CD4-positive, alpha-beta T cell treated with Interleukin-17A for 1 hour (primary cell): ENCODE data around the gene LSS.

Experiments used
- DNase-seq: peaks from one replicate; pipeline ENCODE4 v3.0.0-alpha.2; 2020

The LSS gene

DNA sequence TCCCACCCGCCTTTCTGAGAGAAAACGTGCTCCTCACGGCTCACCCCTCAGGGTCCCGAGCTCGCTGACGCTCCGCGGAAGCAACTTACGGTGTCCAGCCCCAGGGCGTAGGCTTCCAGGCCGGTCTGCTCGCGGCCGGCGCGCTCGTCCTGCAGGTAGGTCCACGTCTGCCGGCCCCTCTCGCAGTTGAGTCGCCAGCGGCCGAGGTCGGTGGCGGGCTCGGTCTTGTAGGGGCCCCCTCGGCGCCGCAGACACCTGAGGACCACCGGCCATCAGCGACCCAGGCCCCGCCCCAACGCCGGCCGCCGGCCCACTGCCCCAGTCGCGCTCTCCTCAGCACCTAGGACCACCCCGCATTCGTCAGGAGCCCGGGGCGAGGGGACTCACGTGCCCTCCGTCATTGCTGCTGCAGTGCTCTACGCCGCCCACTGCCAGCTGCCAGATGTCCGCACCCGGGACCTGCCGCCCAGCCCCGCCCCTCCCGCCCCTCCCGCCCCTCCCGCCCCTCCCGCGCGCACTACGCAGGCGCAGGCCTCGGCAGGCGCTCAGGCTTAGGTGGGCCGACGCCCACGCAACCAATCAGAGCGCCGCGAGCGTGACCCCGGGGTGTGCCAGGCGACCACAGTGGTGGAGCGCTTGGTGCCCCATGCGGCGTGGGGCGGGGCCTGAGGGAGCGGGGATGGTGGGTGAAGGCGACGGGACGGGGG lies at the start of gene LSS:
Gene LSS, minus strand, starts transcription at position 430 of the 707 bp plus-strand sequence. Its CDS starts 29 bp downstream, at position 401.
- DNase-seq = peak; percentile 98

DNA sequence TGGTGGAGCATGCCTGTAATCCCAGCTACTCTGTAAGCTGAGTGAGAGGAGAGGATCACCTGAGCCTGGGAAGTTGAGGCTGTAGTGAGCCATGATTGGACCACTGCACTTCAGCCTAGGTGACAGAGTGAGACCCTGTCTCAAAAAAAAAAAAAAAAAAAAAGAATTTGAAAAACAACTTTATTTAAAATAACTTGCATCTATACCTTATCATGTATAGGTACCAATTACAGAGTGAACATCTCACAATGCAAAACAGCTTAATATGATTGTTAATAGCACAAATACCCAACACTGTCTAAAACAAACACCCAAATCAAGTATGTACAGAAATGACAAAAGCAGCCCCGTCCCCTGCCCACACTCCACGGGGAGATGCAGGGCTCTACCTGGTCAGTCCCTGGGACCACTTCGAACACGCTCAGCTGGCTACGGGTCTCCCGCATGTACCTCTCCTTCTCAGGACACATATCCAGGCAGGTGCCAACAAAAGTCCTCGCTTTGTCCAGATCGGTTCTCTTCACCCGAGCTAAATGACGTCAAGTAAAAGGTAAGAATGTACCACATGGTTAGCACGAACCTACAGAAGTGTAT lies 46.3 kb upstream of the LSS start:
- no peak for DNase-seq

DNA sequence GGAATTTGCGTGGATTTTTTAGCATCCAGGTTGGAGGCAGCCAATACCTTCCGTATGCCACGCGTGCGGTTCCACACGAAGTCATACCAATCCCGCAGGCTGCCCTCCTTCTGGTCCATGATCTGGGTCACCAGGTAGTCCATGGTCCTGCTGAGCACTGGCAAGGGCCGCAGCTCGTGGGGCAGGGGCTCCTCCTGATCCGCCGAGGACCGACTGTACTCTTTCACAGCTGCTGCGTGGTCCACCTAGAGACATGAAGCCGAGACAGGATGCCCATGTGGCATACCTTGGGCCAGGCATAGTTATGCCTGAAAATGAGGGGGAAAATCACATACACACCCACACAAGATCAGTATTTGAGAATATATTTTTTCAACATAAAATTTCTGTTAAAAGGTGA lies 44.8 kb upstream of the LSS start:
- no peak for DNase-seq

DNA sequence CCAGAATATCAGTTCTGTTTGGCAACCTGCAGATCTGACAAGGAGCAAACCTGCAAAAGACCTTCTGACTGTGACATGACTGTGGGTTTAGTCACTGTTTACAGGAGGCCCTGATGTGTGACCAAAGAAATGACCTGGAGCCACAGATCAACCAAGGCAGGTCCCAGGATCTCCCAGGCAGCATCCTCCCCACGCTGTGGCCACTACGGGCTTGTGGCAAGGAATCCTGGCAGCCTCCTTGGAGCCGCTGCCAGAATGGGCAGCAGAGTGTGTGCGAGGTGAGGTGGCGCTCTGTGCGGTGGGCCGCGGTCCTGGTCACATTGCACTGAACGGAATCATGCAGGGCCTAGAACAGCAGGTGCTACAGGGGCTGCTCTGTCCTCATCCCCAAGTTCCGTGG lies 40.9 kb upstream of the LSS start:
- no peak for DNase-seq

DNA sequence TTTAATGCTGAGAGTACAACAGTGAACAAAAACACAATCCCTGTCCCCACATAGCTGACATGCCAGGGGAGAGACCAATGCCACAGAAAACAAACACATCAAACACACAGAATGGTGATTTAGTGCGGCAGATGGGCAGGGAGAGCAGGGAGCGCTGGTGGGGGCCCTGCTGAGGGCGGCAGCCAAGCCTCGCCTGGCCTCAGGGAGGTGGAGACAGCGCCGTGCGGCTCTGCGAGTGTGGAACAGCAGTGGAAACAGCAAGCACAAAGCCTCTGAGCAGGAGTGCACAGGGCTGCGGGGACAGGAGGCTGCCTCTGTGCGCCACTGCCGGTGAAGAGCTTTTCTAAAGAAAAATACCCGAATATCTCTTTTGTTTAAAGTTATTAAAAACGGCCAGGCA lies 39.8 kb upstream of the LSS start:
- no peak for DNase-seq

DNA sequence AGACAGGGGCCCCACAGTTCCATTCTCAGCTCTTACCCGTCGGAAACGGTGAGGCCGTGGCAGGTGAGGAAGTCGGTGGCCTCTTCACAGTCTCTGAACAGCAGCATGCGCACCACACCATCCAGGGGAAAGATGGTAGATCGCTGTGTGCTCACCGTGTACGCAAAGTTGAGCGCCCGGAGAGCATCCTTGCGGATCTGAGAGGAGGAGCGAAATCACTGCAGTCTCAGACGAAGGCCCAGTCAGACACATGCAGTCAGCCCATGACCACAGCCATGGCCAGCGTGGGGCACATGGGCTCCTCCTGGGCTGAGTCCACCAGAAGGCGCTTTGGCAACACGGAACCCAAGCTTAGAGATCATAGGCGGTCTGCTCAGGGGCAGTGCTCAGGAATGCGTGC lies 38.4 kb upstream of the LSS start:
- DNase-seq = no peak

DNA sequence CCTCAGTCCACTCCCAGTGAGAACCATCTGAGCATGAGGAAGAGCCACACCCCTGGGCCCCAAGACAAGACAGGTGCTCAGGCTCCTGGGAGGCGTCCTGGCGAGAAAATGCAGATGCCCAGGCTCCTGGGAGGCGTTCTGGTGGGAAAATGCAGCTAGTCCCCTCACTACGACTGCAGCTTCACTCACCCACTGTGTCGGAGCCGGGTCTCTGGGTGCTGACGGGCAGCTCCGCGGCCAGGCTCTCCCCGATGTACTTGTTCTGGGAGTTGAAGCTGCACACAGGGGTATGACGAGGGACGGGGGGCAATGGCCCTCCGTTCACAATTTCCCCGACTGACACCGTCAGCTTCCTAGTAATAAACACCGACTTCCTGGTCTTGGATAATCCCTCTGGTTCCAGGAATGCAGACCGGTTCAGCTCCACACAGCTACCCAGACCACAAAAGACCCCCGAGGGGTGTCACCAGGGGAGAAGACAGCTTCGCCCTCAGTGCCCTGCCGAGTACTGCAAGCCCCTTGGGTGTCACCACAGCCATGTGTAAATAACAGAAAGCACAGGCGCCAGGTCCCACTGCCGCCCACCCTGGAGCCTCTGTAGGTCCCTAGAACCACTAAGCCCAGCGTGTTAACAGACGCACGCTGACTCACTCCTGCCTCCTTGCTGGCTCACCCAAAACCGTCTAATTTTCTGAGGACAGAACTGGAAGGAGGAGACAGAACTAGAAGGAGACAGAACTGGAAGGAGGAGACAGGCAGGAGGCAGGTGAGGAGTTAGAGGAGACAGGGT lies 37.4 kb upstream of the LSS start:
- no peak for DNase-seq

DNA sequence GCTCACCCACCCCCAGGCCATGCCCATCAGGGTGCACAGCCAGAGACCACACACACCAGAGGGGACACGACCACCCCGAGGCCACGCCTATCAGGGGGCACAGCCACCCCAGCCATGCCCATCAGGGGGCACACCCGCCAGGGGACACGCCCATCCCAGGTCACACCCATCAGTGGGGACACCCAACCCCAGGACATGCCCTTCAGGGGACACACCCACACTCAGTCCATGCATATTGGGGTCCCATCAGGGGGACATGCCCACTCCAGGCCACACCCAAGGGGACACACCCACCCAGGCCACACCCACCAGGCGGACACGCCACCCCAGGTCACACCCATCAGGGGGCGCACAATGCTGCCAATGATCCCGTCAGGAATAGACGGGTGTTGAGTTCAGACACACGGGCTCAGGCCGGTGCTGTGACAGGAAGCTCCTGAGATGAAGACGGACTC lies 36.1 kb upstream of the LSS start:
- DNase-seq = no peak

DNA sequence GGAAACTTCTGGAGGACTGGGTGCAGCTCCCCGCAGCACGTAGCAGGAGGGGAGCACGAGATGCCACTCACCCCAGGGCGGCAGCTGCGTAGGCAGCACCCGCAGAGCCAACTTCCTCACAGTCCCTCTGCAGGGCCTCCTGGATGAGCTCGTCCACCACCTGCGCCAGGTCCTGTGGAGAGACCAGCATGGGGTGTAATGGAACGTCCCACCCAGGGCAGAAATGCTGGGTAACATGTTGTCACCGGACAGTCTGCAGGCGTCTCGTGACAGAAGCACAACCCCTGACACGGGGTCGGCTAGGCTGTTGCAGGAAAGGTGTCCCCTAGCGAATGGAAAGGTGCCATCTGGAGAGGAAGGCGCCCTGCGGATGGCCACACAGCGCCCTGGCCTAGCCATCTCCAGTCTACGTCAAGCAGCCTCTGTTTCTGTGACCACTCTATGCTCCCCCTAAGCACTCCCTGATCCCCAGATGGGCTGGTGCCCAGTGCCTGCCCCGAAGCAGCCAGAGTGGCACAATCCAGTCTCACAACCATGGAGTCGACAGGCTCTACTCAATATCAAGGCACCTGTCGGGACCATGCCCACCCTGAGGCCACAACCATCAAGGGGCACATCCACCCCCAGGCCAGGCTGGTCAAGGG lies 35.6 kb upstream of the LSS start:
- DNase-seq = no peak

DNA sequence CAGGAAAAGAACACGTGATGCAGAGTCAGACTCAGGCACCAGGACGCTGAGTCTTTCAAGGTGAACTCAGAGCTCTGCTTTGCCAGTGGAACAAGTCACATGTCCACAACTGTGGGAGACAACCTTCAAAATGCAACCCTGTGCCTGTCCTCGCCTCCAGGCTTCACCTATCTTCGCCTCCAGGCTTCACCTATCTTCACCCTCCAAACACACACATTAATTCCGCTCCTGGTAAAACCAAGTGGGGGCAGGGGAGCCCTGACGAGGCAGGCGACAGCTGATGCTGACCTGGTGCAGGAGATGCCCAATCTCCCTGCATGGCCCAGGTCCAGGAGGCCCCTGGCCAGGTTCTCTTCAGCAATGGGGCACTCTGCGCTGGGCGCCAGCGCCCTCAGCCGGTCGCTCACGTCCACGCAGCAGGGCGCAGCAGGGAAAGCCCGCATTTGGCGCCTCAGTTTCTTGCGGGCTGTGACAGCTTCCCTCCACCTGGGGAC lies 28.0 kb upstream of the LSS start:
- no peak for DNase-seq

DNA sequence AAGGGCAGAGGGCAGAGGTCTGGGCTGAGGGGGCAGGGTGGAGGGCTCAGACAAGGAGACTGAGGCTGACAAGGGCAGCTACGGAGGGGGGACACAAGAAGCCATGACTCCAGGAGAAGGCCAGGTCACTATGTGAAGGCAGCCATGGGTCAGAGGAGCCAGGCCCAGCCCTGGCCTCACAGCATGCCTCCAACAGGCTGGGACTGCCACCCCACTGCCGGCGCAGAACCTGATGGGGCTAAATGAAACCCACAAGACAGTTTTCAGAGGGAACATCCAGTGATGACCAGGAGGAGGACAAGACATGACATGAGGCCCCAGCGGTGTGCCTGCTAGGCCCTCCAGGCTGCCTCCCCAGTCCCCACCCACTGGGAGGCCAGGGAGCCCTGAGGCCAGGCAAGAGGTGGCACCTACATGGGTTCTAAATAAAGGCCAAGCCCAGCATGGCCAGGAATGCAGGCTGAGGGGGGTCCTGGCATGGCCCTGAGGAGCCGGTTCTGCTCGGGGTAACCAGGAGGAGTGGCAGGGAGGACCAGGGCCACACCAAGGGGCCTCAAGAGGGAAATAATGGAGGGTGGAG lies 27.3 kb upstream of the LSS start:
- no peak for DNase-seq

DNA sequence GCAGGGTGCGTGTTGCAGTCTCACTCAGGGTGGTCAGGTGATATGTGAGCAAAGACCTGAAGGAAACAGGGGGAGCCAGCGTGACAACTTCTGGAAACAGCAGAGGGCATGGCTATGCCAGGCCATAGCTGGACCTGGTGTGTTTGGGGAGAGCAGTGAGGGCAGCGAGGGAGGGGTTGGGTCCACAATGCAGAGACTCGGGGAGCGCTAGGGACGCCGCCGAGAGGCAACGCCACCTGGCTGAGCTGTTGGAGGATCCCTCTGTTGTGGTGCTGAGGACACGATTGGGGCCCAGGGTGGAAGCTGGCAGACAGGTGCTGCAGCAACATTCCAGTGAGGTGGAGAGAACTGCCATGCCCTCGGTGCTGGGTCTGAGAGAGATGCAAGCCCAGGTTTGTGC lies 26.6 kb upstream of the LSS start:
- DNase-seq = no peak

DNA sequence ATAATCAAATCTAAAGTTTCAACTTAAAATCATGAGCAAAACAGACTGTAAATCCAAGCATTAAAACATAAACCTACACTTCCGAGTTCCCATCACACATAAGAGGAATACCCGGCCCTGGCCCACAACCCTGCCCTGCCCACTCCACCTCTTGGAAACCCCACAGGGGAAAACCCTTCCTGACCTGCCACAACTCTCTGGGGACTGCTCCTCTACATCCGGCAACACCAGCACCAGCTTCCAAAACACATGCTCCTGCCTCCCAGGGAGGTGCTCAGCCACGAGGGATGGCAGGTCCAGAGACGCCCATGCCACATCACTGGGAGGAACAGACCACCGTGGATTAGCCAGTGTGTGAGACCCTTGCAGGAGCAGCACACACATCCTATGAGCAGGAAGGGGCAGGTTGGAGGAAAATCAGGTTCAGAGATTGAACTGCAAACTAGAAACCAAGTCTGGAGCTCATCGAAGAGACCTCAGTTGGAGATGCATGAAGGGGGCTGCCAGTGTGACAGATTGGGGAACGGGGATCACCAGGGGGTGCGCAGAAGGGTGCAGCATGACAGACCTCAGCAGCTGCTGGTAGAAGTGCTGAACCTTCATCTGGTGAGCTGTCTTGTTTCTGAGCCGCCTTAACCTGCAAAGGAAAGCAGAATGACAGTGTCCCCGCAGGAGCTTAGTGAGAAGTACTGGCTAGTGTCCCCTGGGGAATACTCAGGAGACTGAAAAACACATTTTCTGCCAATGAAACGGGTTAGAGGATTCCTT lies 25.8 kb upstream of the LSS start:
- no peak for DNase-seq

DNA sequence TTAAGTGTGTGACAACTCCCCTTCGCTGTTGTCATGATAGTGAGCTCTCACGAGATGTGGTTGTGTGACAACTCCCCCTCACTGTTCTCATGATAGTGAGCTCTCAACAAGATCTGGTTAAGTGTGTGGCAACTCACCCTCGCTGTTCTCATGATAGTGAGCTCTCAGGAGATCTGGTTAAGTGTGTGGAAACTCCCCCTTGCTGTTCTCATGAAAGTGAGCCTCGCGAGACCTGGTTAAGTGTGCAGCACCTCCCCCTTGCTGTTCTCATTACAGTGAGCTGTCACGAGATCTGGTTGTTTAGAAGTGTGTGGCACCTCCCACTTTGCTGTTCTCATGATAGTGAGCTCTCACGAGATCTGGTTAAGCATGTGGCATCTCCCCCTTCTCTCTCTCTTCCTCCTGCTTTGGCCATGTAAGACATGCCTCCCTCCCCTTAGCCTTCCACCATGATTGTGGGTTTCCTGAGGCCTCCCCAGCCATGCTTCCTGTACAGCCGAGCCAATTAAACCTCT lies 25.1 kb upstream of the LSS start:
- peak; percentile 72 for DNase-seq

DNA sequence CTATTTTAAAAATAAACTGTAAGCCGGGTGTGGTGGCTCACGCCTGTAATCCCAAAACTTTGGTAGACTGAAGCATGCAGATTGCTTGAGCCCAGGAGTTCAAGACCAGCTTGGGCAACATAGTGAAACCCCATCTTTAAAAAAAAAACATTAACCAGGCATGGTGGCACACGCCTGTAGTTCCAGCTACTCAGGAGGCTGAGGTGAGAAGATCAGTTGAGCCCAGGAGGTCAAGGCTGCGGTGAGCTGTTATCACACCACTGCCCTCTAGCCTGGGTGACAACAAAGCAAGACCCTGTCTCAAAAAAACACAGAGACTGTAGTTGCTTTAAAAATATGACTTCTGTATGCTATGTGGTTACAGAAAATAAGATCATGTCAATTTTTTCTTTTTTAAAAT lies 24.3 kb upstream of the LSS start:
- no peak for DNase-seq

DNA sequence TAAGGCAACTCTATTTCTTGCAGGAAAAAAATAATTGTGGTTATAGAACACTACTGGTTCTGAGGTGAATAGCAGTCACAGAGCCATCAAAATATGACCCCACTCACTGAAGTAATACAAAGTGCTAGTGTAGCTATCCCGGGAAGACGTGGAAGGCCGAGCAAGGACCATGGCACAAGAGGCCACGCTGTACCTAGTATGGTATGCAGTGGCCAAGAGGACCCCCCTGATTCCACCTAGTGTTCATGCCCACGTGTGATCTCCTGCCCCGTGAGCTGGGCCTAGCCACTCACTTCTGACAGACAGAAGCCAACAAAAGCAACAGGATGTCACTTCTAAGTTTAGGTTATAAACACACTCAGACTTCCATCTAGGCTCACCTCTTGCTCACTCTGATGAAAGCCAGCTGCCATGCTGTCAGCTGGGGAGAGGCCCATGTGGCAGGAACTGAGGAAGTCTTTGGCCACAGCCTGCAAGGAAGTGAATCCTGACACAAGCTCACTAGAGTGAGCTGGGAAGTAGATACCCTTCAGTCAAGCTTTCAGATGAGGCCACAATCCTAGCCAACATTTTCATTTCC lies 21.7 kb upstream of the LSS start:
- no peak for DNase-seq

DNA sequence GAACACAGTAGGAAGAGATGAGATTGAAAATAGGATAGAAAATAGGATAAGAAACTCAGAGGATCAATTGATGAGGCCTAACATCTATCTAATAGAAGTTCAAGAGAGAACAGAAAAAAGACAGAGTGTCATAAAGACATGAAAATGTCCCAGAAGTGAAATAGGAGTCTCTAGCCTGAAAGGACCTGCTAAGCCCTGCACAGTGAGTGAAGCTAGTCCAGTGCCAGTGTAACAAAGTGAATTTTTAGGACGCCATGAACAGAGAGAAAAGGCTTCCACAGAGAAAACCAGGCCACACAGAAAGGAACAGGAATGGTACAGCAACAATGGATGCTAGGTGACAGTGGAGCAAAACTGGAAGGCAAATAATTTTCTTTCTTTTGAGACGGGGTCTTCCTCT lies 20.3 kb upstream of the LSS start:
- no peak for DNase-seq

DNA sequence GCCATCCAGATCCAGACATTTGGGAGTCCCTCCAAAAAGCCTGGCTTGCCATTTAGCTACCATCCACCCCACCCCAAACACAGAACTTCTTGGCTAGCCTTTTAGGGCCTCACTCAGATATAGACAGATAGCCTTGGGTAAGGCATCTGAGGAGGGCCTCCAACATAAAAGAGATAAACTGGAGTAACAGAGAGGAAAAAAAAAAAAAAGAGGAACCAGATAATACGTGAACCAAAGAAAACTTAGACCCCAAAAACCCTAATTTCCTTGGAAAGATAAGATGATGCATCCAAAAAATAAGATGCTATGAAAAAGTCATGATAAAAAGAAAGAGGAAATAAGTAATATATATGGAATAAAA lies 19.8 kb upstream of the LSS start:
- DNase-seq = no peak

DNA sequence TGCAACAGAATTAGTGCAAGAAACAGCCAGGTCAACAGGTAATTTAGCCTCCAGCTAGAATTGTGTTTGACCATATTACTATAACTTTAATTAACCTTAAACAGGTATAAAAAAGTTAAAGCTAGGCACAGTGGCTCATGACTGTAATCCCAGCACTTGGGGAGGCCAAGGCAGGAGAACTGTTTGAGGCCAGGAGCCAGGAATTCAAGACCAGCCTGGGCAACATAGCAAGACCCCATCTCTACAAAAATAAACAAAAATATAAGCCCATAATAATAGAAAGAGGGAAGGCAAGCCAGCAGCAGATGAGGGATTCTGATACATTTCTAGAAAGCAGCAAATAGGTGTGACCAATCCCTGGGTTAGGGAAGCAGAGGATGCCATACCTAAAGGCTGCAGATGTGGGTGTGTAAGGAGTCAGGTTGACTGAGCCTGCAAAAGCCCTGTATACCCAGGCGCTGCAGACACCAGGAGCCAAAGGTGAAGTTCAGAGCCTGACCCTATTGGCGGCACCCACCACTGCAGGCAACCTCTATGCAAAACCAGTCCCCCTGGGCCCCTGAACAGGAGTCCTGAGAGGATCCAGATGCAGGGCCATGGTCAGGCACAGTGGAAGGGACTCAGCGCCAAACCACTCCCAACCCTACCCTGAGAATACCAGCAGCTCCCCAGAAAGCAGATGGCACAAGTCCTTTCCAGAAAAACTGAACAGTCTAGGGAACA lies 19.3 kb upstream of the LSS start:
- no peak for DNase-seq

DNA sequence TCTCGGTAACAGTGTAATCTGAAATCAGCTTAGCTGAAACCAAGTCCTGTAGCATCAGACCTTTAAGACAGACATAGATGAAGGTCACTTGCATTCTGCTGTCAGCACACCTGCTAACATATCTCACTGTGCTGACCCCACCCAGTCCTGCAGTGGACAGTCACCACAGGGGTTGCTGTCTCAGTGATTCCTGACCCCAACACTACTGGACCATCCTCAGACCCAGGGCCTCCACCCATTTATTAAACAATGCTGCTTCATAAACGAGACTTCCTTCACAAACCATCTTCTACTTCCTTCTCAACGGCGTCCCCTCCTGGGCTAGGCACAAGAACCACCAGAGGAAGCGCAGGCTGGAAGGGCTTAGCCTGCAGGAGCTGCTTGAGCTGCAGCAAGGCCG lies 17.8 kb upstream of the LSS start:
- DNase-seq = no peak
